ENCODE results near the gene MYOCD.

The MYOCD gene

DNA sequence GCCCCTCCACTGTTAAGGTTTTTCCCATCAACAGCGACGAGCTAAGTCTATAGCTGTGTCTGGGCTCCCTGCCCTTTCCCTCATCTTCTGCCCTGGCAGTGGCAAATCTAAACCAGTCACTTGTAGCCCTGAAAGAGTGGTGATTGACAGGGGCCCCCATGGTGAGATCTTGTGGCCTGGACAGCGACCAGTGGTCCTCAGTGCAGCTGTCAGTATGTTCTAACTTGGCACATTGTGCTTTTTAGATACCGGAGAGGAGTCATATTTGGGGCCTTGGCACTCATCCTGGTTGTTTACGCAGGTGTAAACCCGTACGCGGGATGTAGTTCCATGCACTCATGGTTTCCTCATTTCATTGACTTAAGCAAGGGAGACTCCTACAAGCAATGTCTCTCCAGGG is 66.1 kb downstream of the MYOCD start:
- TF ChIP-seq, protein P1, sequence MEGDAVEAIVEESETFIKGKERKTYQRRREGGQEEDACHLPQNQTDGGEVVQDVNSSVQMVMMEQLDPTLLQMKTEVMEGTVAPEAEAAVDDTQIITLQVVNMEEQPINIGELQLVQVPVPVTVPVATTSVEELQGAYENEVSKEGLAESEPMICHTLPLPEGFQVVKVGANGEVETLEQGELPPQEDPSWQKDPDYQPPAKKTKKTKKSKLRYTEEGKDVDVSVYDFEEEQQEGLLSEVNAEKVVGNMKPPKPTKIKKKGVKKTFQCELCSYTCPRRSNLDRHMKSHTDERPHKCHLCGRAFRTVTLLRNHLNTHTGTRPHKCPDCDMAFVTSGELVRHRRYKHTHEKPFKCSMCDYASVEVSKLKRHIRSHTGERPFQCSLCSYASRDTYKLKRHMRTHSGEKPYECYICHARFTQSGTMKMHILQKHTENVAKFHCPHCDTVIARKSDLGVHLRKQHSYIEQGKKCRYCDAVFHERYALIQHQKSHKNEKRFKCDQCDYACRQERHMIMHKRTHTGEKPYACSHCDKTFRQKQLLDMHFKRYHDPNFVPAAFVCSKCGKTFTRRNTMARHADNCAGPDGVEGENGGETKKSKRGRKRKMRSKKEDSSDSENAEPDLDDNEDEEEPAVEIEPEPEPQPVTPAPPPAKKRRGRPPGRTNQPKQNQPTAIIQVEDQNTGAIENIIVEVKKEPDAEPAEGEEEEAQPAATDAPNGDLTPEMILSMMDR (IDR thresholded peaks at IDR 0.05; ENCODE audit: insufficient read depth, low read depth, low read length, missing control alignments), result no peak
- H3K4me3 ChIP-seq (ENCODE audit: low read length), result no peak overlapping the region
- DNase-seq (ENCODE audit: low read depth), result no peak

DNA sequence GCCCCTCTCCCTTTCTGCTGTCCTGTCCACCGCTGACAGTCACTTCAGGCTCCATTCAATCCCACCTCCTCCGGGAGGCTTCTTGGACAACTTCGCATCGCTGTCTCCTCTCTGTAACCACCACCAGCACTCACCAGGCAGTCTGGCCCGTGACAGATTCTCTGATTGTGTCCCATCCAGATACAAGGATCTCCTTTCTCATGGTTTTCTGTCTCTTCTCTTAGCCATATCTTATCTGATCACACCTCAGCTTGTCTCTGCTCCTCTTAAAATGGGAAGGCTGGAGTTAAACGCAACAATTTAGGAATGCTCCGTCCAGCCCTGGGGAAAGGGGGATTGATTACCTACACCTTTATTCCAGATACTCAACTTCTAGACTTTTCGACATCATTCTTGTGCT is 66.7 kb downstream of the MYOCD start:
- TF ChIP-seq, protein P1 (IDR thresholded peaks at IDR 0.05; ENCODE audit: insufficient read depth, low read depth, low read length, missing control alignments), result no peak
- no peak for DNase-seq (ENCODE audit: low read depth)
- H3K4me3 ChIP-seq (ENCODE audit: low read length), result no peak overlapping the region

DNA sequence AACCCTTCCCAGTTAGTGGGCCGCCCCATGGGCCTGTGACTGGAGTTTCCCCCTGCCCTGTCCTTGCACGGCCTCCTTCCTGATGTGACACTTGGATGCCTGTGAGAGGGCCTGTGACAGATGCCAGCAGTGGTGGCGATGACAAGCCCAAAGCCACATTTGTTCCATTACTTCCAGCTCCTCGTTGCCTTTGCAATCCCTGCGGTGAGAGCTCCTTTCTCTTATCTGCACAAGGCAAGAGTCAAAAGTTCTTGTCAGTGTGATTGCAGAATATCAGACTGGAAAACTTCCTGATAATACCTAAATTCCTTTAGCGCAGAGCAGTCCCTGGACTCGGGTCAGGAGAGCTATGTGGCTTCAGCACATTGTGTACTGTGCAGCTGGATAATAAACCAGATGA is 69.2 kb downstream of the MYOCD start:
- TF ChIP-seq, protein P1 (IDR thresholded peaks at IDR 0.05; ENCODE audit: insufficient read depth, low read depth, low read length, missing control alignments), result no peak
- DNase-seq (ENCODE audit: low read depth), result no peak
- no peak overlapping the region for H3K4me3 ChIP-seq (ENCODE audit: low read length)

DNA sequence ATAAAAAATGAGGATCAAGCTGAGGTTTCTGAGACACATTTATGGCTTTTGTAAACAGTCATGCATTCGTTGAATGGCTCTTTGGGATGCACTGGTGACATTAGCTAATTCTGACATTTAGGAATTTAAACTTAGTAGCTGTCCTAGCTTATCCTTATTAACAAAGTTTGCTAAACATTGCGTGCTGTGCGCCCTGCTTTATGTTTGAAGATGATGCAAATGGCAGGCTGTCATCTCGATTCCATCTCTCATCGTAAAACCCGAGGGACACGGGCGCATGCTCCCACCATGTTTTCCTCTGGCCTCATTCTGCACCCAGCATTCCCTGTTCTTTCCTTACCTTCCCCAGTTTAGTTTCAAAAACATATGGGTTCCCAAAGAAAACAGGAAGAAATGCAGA is 69.8 kb downstream of the MYOCD start:
- TF ChIP-seq, protein P1 (IDR thresholded peaks at IDR 0.05; ENCODE audit: insufficient read depth, low read depth, low read length, missing control alignments), result no peak
- no peak overlapping the region for H3K4me3 ChIP-seq (ENCODE audit: low read length)
- no peak for DNase-seq (ENCODE audit: low read depth)

DNA sequence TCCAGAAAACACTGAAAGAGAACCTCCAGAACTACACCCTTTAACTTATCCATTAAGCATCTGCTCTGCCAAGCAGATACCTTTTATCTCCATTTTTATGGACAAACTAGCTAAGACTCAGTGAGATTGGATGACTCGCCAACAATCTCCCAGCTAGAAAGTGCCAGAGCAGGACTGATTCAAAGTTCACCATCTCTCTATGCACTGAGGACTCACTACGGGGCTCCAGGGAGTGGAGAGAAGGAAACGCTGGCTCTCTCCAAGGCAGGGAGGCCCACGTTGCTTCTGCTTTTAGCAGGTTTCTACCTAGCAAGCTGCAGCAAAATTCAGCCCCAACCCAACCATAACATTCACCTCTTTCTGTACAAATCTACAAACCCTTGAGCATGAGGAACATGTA is 70.8 kb downstream of the MYOCD start:
- H3K4me3 ChIP-seq (ENCODE audit: low read length), result no peak overlapping the region
- no peak for DNase-seq (ENCODE audit: low read depth)
- TF ChIP-seq, protein P1 (IDR thresholded peaks at IDR 0.05; ENCODE audit: insufficient read depth, low read depth, low read length, missing control alignments), result no peak

DNA sequence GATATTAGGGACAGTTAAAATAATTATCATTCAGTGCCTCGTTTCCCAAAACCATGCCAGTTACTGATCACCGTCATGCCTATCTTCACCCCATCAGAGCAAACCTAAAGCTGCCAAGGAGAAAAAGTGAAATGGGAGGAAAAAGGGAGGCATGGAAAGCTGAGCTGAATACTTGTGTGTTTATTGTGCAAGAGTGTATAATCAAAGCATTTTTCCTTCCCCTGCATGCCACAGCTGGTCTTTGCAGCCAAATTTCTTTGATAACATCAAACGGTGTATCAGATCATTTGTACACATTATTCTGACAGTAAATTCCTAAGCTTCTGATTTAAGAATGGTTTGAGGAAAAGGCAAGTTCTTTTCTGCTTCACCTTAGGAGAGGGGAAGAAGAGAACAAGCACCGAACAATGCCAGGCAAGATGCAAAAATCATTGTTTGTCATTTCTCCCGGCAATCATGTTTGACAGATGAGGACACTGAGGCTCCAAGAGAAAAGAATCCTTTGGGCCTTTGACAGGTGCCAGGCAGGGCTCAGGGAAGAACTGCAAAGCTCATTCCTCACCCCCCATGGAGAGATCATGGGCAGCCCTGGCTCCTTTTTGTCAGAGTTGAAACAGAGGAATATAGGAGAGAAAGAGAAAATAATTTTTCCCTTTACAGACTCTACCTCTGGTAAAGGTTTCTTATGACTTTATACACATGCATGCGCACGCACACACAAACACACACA is 72.2 kb downstream of the MYOCD start:
- TF ChIP-seq, protein P1 (IDR thresholded peaks at IDR 0.05; ENCODE audit: insufficient read depth, low read depth, low read length, missing control alignments), result no peak
- no peak for DNase-seq (ENCODE audit: low read depth)
- no peak overlapping the region for H3K4me3 ChIP-seq (ENCODE audit: low read length)

DNA sequence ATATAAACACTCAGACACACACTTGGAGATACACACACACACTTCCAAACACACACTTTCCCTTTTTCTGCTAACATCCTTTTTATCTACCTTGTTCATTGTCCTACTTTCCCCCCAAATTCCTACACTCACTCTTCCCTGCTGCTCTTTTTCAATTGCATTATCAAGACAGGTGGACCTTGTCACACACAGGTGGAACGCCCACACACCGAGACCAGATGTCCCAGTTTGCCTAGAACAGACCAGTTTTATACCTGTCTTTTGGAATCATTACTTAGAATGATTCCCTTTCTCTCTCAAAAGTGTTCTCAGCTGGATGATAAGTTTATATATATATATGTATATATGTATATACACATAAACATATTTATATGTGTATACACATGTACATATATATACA is 72.9 kb downstream of the MYOCD start:
- no peak for DNase-seq (ENCODE audit: low read depth)
- TF ChIP-seq, protein P1 (IDR thresholded peaks at IDR 0.05; ENCODE audit: insufficient read depth, low read depth, low read length, missing control alignments), result no peak
- no peak overlapping the region for H3K4me3 ChIP-seq (ENCODE audit: low read length)
